GM10248 (cell line): Measurements from ENCODE around the gene TRIM43B.
"Not testable (repeated sequence)": the region's sequence is repeated elsewhere in the genome, so short reads cannot be mapped to it uniquely, and the experiment has no call there.

Experiments used
- CTCF ChIA-PET: fragments of 300-600 bp; sonication (Branson Sonifier 250); formaldehyde crosslinking; extraction: SDS; loops from one replicate; lab custom pipeline; 2021; ENCODE audit warnings: antibody characterized with exemption; lab: Yijun Ruan, JAX
- POLR2A ChIA-PET: fragments of 350-650 bp; sonication (Branson Sonifier 250); formaldehyde crosslinking; extraction: SDS; loops from one replicate; lab custom pipeline; 2020; ENCODE audit warnings: antibody characterized with exemption; lab: Yijun Ruan, JAX
- DNase-seq: peaks from one replicate; pipeline ENCODE4 v3.0.0; 2012; ENCODE audit errors: extremely low spot score
- CTCF ChIP-seq: IDR thresholded peaks from 2 replicates; pipeline ENCODE4 v1.5.1; 2012; ENCODE audit warnings: mild to moderate bottlenecking, low read depth; ENCODE audit errors: extremely low read depth, missing control alignments, control extremely low read depth

Gene TRIM43B

GRCh38 chr2:95484654-95485053 is at the start of gene TRIM43B:
Gene TRIM43B, minus strand, starts transcription at chr2:95484754. Its CDS starts 2,040 bp downstream, at chr2:95482714.
- DNase-seq, POLR2A ChIA-PET, CTCF ChIA-PET: not testable (repeated sequence)

GRCh38 chr2:95531254-95531771 is 46.8 kb upstream of the TRIM43B start:
- POLR2A ChIA-PET: no interaction called here
- no peak for TF ChIP-seq CTCF
- CTCF ChIA-PET: no interaction called here
- DNase-seq: peak; percentile 10

- ChIA-PET POLR2A (no interaction called here), CTCF (no interaction called here)
- TF ChIP-seq CTCF: no peak
- DNase-seq: peak; percentile 60
These were observed 46.2 kb upstream of the TRIM43B start for GRCh38 chr2:95530734-95531133.

GRCh38 chr2:95526360-95527341 is 42.1 kb upstream of the TRIM43B start:
- CTCF ChIA-PET: interaction anchor here (0.7 to 1.4 kb wide), 4 partner anchors 10 to 138 kb away, joined by 3 to 7 read pairs (median 4); no protein-coding TSS in a partner anchor
- POLR2A ChIA-PET: no interaction called here

GRCh38 chr2:95525294-95526035 is 40.9 kb upstream of the TRIM43B start:
- CTCF ChIA-PET: interaction anchor here (0.7 to 1.4 kb wide), 4 partner anchors 9 to 136 kb away, joined by 3 to 7 read pairs (median 4); no protein-coding TSS in a partner anchor
- DNase-seq: peak; percentile 14
- TF ChIP-seq CTCF: no peak
- POLR2A ChIA-PET: no interaction called here

More at GRCh38 chr2:95526360-95527341, 42.1 kb upstream of the TRIM43B start:
- TF ChIP-seq CTCF: peak; percentile 29
- peak; percentile 71 for DNase-seq

GRCh38 chr2:95524195-95524594 is 39.6 kb upstream of the TRIM43B start:
- no peak for TF ChIP-seq CTCF
- no peak for DNase-seq
- POLR2A ChIA-PET: no interaction called here
- CTCF ChIA-PET: no interaction called here
